Prostate gland (tissue), 2 donors: ENCODE data around the gene FADS2.

ENCODE experiments used
- POLR2AphosphoS5 ChIP-seq: sonication (generic); formaldehyde crosslinking; IDR thresholded peaks from one replicate; pipeline ENCODE4 v1.6.1; 2017; ENCODE audit warnings: antibody characterized with exemption
- TF ChIP-seq, protein P1 (sequence below), 4 experiments: fragments of 200-600 bp in 2 of 4; fragments of 450-650 bp in 2 of 4; sonication (generic) in 2 of 4; IDR thresholded peaks; 1 replicate in 3 of 4; 2 replicates in 1 of 4; pipeline ENCODE4 v1.5.1; 2016 to 2019; ENCODE audit warnings: antibody characterized with exemption in 4 of 4, mild to moderate bottlenecking in 2 of 4, moderate library complexity in 2 of 4

DNA sequence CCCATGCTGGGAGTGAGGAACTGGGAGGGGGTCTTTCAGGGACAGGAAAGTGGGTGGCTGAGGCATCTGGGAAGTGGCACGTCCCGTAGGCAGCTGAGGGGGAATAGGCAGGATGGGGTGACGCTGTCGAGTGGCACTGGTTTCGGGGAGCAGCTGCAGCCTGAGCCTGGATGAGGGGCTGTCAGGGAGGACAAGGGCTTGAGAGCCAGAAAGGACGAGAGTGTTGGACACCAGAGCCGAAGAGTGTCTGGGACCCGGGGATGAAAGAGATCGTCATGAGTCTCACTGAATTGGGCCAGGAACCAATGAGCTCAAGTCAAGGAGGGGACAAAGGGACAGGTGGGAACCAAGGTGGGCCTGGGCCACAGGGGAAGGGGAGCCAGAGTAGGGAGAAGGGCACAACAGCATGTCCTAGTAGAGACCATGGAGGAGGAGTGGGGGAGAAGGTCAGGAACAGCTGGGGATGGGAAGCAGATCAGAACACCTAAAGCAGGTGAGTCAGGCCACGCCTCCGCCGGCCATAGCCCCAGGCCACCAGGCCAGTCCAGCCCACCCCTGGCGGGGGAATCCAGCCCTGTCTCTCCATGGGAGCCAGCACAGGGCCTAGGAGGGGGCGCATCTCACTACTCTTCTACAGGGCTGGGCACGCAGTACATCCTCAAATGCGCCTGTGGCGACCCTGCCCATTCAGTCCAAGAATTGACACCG, 85.0 kb downstream of the FADS2 start:
- TF ChIP-seq, protein P1, sequence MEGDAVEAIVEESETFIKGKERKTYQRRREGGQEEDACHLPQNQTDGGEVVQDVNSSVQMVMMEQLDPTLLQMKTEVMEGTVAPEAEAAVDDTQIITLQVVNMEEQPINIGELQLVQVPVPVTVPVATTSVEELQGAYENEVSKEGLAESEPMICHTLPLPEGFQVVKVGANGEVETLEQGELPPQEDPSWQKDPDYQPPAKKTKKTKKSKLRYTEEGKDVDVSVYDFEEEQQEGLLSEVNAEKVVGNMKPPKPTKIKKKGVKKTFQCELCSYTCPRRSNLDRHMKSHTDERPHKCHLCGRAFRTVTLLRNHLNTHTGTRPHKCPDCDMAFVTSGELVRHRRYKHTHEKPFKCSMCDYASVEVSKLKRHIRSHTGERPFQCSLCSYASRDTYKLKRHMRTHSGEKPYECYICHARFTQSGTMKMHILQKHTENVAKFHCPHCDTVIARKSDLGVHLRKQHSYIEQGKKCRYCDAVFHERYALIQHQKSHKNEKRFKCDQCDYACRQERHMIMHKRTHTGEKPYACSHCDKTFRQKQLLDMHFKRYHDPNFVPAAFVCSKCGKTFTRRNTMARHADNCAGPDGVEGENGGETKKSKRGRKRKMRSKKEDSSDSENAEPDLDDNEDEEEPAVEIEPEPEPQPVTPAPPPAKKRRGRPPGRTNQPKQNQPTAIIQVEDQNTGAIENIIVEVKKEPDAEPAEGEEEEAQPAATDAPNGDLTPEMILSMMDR (IDR thresholded peaks at IDR 0.05), result no peak
- no peak for TF ChIP-seq POLR2AphosphoS5
